Left lobe of liver (tissue), 2 donors: Measurements from ENCODE around the gene CPNE9. TPM values are rescaled to one million over a fixed set of nuclear protein-coding genes. Genes with fewer than 3 reads are reported as not detected.

Experiments
- ATAC-seq: fragments of 200-7000 bp; cut with Tn5 transposase; one replicate; pipeline ENCODE4 v1.9.1; 2020; ENCODE audit warnings: mild to moderate bottlenecking, moderate library complexity
- DNase-seq: peaks from one replicate; pipeline ENCODE4 v3.0.0-alpha.2; 2020; ENCODE audit warnings: low spot score
- total RNA-seq: library from RNA; stranded (reverse); gene quantifications from one replicate; pipeline ENCODE4 v1.2.1, GENCODE V29; 2021
- donor health status: DM: no; HTN: no; CAD: no; lungs with moderate emphysema.
- donor health status: DM: no; HTN: yes; CAD: no.

The CPNE9 gene
- total RNA-seq, 1 donor from 2014 or later: not detected

- DNase-seq: no peak
- ATAC-seq: no peak
Measured at GRCh38 chr3:9743548-9743947, 39.9 kb downstream of the CPNE9 start.

DNA sequence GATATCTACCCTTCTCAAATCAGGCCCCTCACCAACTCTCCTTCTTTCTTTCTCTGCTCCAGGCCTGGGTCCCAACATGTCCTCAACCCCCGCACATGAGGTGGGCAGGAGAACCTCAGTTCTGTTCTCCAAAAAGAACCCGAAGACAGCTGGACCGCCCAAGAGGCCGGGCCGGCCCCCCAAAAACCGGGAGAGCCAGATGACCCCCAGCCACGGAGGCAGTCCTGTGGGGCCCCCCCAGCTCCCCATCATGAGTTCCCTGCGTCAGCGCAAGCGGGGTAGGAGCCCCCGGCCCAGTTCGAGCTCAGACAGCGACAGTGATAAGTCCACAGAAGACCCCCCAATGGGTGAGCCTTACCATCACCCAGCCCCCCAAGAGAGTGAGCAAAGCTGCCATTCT lies 40.5 kb downstream of the CPNE9 start:
- DNase-seq (no peak), ATAC-seq (no peak)

DNA sequence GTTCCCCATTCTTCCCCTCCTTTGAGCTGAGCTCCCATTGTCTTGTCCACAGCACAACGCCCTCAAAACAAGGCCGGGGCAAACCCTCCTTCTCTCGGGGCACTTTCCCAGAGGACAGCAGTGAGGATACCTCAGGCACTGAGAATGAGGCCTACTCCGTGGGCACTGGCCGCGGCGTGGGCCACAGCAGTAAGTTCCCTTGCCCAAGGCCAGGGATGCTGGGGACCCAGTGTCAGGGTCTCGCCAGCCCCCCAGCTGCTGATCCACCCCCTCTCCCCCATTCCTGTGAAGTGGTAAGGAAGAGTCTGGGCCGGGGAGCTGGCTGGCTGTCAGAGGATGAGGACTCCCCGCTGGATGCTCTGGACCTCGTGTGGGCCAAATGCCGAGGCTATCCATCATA lies 41.9 kb downstream of the CPNE9 start:
- ATAC-seq: no peak
- no peak for DNase-seq

- DNase-seq (no peak), ATAC-seq (no peak)
Measured at GRCh38 chr3:9746330-9746729, 42.7 kb downstream of the CPNE9 start.

GRCh38 chr3:9747267-9747666 lies 43.6 kb downstream of the CPNE9 start:
- DNase-seq: no peak
- no peak for ATAC-seq

- DNase-seq (no peak), ATAC-seq (no peak)
Measured at GRCh38 chr3:9748031-9748430, 44.4 kb downstream of the CPNE9 start.

DNA sequence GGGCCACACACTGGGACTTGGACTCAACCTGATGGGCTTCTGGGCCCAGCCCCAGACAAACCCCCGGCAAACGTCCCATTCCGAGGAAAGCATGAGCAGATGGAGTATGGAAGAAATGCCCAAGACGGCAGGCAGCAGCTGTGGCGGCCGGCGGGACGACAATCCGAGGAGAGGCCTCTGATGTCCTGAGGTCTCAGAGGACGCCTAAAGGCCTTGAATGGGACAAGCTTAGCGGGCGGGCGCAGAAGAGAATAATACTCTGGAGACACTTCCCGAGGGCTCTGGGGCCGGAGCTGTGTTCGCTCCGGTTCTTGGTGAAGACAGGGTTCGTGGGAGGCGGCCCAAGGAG lies 45.6 kb downstream of the CPNE9 start:
- DNase-seq: no peak
- no peak for ATAC-seq

GRCh38 chr3:9749645-9750555 lies 46.3 kb downstream of the CPNE9 start, which contains the start of gene OGG1:
Gene OGG1 (plus strand): TSS chr3:9749952. CDS start chr3:9750287, 335 bp downstream.
- peak; percentile 98 for DNase-seq
- peak; percentile 91 for ATAC-seq

GRCh38 chr3:9750556-9751411 lies 47.2 kb downstream of the CPNE9 start:
- ATAC-seq (peak; percentile 46), DNase-seq (no peak)

DNA sequence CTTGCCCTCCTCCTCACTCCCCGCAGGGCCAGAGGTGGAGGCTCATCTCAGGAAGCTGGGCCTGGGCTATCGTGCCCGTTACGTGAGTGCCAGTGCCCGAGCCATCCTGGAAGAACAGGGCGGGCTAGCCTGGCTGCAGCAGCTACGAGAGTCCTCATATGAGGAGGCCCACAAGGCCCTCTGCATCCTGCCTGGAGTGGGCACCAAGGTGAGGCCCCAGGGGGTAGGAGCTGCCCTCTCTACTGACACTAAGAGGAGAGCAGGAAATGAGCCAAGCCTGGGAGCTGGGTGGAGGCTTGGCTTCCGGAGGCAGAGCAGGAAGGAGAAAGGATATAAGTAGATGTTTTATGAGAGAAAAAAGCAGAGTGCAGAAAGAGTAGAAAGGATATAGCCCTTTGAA lies 51.0 kb downstream of the CPNE9 start:
- DNase-seq (no peak), ATAC-seq (no peak)

- no peak for DNase-seq
- no peak for ATAC-seq
Measured at GRCh38 chr3:9757427-9757826, 53.8 kb downstream of the CPNE9 start.

GRCh38 chr3:9760779-9761505 lies 57.3 kb downstream of the CPNE9 start:
- ATAC-seq: no peak
- DNase-seq: no peak

- ATAC-seq (no peak), DNase-seq (no peak)
Measured at GRCh38 chr3:9761919-9762318, 58.3 kb downstream of the CPNE9 start.

GRCh38 chr3:9762871-9763270 lies 59.2 kb downstream of the CPNE9 start:
- ATAC-seq: no peak

DNA sequence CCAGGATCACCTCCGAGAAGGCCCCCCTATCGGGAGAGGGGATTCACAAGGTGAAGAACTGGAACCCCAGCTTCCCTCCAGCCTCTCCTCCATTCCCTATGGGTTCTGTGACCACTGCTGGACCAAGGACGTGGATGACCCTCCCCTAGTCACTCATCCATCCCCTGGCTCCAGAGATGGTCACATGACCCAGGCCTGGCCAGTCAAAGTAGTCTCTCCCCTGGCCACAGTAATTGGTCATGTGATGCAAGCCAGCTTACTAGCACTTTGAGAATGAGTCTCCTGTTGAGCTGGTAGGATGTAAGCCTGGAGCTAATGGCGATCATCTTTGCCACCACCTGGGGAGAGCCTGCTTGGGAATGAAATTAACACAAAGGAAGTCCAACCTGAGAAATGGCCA lies 62.2 kb downstream of the CPNE9 start:
- ATAC-seq: no peak
- DNase-seq: no peak

More at GRCh38 chr3:9762871-9763270, 59.2 kb downstream of the CPNE9 start:
- no peak for DNase-seq

DNA sequence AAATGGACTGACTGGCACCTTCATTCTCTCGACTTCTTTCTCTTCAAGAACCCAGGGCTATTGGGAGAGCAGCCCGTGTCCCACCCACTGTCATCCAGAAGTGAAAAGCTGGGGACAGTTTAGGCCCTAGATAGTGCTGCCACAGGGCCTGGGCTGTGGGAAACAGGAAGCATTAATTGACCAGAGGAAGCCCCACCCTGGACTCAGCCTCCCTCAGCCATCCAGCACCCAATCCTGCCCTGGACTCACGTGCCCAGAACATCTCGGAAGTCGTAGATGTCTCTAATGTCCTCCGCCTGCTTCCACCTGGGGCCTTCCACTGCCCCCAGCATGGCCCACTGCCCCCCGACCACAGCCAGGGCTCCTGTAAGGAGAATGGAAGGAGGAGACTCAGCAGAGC lies 63.8 kb downstream of the CPNE9 start:
- ATAC-seq (no peak), DNase-seq (no peak)

DNA sequence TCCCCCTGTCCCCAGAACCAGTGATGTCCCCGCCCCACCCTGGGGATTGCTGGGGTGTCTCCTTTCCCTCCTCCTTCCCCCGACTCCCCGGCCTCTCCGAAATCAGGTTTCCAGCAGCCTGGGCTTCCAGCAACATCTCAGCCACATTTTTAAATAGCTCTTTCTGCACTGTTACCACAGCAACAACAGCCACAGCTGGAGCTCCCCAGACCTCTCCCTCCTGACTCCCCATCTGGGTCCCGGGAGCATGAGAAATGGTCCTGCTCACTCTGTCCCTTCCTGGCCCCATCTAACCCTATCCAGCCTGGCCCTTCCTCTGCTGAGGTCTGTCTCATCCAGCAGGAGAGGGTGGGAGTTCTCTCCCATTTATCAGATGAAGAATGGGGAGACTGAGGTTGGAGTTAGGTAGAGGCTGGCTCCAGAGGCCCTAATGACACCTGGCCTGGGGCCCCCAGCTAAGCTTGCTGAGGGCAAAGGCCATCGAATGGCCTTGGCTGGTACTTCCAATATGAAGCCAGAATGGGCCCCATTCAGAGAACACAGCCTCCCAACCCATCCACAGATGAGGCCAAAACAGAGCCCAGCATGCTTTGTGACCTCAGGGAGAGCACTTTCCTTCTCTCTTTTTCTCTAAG lies 64.6 kb downstream of the CPNE9 start:
- no peak for DNase-seq
- no peak for ATAC-seq

GRCh38 chr3:9769012-9769411 lies 65.4 kb downstream of the CPNE9 start:
- no peak for ATAC-seq
- no peak for DNase-seq

- ATAC-seq (peak; percentile 92), DNase-seq (peak; percentile 90)
Measured at GRCh38 chr3:9769426-9770275, 66.0 kb downstream of the CPNE9 start, which contains the start of gene CAMK1. Gene CAMK1 (minus strand): TSS chr3:9769947. CDS start chr3:9767749, 2,198 bp downstream.
